ENCODE data around the gene COBL.

The COBL gene

GRCh38 chr7:51019891-51020870 is 296.4 kb downstream of the COBL start:
- H3K4me3 Mint-ChIP-seq, result no peak overlapping the region
- no peaks in the 10 kb centered on the region for H3K27me3 Mint-ChIP-seq
- no peaks in the 10 kb centered on the region for H3K36me3 Mint-ChIP-seq (ENCODE audit: low read depth)
- no peak overlapping the region for H3K27ac Mint-ChIP-seq
- no peaks in the 10 kb centered on the region for H3K4me1 Mint-ChIP-seq (ENCODE audit: low read depth)
- H3K9me3 Mint-ChIP-seq, result no peaks in the 10 kb centered on the region

GRCh38 chr7:51019191-51019844 is 297.3 kb downstream of the COBL start:
- H3K27me3 Mint-ChIP-seq, result no peaks in the 10 kb centered on the region
- no peak overlapping the region for H3K27ac Mint-ChIP-seq
- H3K4me1 Mint-ChIP-seq (ENCODE audit: low read depth), result no peaks in the 10 kb centered on the region

DNA sequence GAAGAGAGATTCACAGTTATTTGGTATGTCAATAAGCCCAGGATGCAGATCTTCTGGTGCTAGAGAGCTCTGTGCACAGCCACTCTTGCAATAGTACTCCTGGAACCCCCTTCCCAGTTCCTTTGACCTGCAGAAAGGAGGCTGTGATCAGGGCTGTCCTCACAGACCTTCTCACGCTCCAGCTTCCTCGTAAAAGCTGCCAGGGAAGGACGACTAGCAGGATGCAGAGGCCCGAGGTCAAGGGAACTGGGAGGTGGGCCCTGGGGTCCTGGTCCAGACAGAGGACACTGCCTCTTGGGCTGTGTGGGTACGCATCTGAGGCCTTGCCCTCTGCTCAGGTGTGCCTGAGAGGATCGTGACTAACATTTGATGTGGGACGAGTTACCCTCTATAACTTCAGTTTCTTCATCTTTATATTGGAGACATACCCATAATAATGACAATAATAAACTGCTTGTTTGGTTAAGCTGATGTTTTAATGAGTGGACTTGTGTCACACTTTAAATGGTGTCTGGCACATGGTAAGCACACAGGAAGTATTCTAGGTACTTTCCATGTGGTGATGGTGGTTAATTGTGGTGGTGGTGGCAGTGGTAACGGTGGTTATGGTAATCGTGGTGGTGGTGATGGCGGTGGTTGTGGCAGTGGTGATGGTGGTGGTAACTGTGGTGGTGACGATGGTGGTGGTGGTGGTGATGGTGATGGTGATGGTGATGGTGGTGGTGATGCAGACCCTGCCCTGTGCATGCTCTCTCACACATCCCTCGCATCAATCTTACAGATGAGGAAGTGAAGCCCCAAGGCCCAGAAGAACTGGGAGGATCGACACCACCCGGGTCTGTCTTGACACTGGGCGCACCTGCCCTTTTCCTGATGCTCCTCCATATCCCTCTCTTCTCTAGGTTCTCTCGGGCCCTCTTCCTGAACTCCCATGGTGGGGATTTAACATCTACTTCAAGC is 298.8 kb downstream of the COBL start:
- Mint-ChIP-seq H3K36me3 (ENCODE audit: low read depth) (no peaks in the 10 kb centered on the region), H3K4me3 (no peak overlapping the region), H3K27me3 (no peaks in the 10 kb centered on the region), H3K9me3 (no peaks in the 10 kb centered on the region), H3K27ac (peak overlapping the region; percentile 65), H3K4me1 (ENCODE audit: low read depth) (no peaks in the 10 kb centered on the region)

More at GRCh38 chr7:51019191-51019844, 297.3 kb downstream of the COBL start:
- no peaks in the 10 kb centered on the region for H3K36me3 Mint-ChIP-seq (ENCODE audit: low read depth)
- H3K9me3 Mint-ChIP-seq, result no peaks in the 10 kb centered on the region
- H3K4me3 Mint-ChIP-seq, result no peak overlapping the region

- H3K36me3 Mint-ChIP-seq (ENCODE audit: low read depth), result no peaks in the 10 kb centered on the region
- no peaks in the 10 kb centered on the region for H3K27me3 Mint-ChIP-seq
- no peaks in the 10 kb centered on the region for H3K4me1 Mint-ChIP-seq (ENCODE audit: low read depth)
- no peak overlapping the region for H3K4me3 Mint-ChIP-seq
- H3K9me3 Mint-ChIP-seq, result no peaks in the 10 kb centered on the region
- no peak overlapping the region for H3K27ac Mint-ChIP-seq
Observed at GRCh38 chr7:51016546-51016945, 300.1 kb downstream of the COBL start.

DNA sequence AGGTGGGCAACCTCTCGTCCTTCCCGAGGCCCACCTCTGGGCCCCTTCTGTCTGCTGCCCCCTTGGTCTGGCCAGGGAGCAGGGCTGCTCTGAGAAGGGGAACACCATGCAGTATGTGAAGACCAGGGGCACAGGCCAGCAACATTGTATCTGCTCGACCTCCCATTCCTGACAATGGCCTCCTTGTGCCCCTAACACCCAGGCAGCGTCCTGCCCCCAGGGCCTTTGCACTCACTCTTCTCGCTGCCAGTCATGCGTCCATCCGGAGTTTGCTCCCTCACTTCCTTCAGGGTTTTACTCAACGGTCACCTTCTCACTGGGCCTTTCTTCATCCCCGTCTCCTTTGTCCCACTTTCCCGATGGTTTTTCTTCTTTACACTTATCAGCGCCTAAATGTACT is 301.0 kb downstream of the COBL start:
- no peaks in the 10 kb centered on the region for H3K4me1 Mint-ChIP-seq (ENCODE audit: low read depth)
- H3K36me3 Mint-ChIP-seq (ENCODE audit: low read depth), result no peaks in the 10 kb centered on the region
- no peak overlapping the region for H3K4me3 Mint-ChIP-seq
- H3K27me3 Mint-ChIP-seq, result no peaks in the 10 kb centered on the region
- H3K27ac Mint-ChIP-seq, result no peak overlapping the region
- H3K9me3 Mint-ChIP-seq, result no peaks in the 10 kb centered on the region

DNA sequence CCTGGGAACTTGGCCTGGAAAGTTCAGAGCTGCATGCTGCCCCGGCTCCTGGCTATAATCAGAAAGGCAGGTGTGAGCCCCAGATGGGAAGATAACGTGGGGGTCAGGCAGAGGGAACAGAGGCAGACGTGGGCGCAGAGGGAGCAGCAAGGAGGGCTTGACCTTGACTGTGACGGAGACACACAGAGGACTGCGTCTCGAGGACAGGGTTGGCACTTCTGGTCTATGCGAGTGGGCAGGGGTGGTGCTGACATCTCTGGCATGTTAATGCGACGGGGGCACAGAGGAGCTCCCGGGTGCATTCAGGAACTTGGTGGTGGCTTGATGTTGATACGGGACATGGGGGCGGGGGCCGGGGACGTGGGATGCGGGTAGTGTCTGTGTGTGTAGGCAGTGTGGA is 301.8 kb downstream of the COBL start:
- no peaks in the 10 kb centered on the region for H3K36me3 Mint-ChIP-seq (ENCODE audit: low read depth)
- no peaks in the 10 kb centered on the region for H3K4me1 Mint-ChIP-seq (ENCODE audit: low read depth)
- H3K27ac Mint-ChIP-seq, result no peak overlapping the region
- H3K27me3 Mint-ChIP-seq, result no peaks in the 10 kb centered on the region
- H3K4me3 Mint-ChIP-seq, result no peak overlapping the region
- H3K9me3 Mint-ChIP-seq, result no peaks in the 10 kb centered on the region

- no peaks in the 10 kb centered on the region for H3K36me3 Mint-ChIP-seq (ENCODE audit: low read depth)
- H3K9me3 Mint-ChIP-seq, result no peaks in the 10 kb centered on the region
- H3K27me3 Mint-ChIP-seq, result no peaks in the 10 kb centered on the region
- no peak overlapping the region for H3K27ac Mint-ChIP-seq
- no peaks in the 10 kb centered on the region for H3K4me1 Mint-ChIP-seq (ENCODE audit: low read depth)
- H3K4me3 Mint-ChIP-seq, result no peak overlapping the region
Observed at GRCh38 chr7:51013861-51014511, 302.6 kb downstream of the COBL start.

- Mint-ChIP-seq H3K36me3 (ENCODE audit: low read depth) (no peaks in the 10 kb centered on the region), H3K27me3 (no peaks in the 10 kb centered on the region), H3K4me3 (no peak overlapping the region), H3K4me1 (ENCODE audit: low read depth) (no peaks in the 10 kb centered on the region), H3K9me3 (no peaks in the 10 kb centered on the region), H3K27ac (no peak overlapping the region)
Observed at GRCh38 chr7:51013218-51013786, 303.3 kb downstream of the COBL start.

DNA sequence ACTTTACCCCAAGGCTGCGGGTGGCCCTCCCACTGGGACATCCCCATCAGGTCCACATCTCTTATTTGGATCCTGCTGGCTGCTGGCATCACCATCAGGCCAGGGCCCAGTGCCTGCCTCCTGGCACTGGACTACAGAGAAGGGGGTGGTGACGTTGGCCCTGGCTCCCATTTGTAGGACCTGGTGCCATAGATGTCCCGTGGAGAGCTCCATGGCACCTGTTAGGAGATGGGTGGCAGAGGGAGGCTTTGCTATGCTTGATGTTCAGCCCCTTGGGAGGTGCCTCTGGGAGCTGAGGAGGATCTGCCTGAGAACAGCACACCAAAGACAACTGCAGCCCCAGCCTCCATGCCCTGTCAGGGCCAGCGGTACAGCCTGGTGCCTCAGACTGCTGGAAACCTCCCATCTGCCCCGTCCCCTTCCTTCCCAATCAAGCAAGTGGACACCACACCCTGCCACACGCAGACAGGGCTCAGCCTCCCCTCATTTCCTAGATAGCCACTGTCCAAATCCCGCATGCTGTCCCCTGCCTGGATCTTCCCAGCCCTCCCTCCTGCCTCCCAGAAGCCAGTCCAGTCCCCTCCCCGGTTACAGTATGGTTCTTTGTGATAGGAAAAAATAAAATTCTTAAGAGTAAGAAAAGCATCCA is 303.9 kb downstream of the COBL start:
- H3K9me3 Mint-ChIP-seq, result no peaks in the 10 kb centered on the region
- H3K36me3 Mint-ChIP-seq (ENCODE audit: low read depth), result no peaks in the 10 kb centered on the region
- no peak overlapping the region for H3K4me3 Mint-ChIP-seq
- no peak overlapping the region for H3K27ac Mint-ChIP-seq
- no peaks in the 10 kb centered on the region for H3K27me3 Mint-ChIP-seq
- H3K4me1 Mint-ChIP-seq (ENCODE audit: low read depth), result no peaks in the 10 kb centered on the region

GRCh38 chr7:51011710-51012350 is 304.8 kb downstream of the COBL start:
- Mint-ChIP-seq H3K4me3 (no peak overlapping the region), H3K27me3 (no peaks in the 10 kb centered on the region), H3K27ac (no peak overlapping the region), H3K4me1 (ENCODE audit: low read depth) (no peaks in the 10 kb centered on the region), H3K9me3 (no peaks in the 10 kb centered on the region), H3K36me3 (ENCODE audit: low read depth) (no peaks in the 10 kb centered on the region)

GRCh38 chr7:51010534-51010933 is 306.1 kb downstream of the COBL start:
- H3K36me3 Mint-ChIP-seq (ENCODE audit: low read depth), result no peaks in the 10 kb centered on the region

DNA sequence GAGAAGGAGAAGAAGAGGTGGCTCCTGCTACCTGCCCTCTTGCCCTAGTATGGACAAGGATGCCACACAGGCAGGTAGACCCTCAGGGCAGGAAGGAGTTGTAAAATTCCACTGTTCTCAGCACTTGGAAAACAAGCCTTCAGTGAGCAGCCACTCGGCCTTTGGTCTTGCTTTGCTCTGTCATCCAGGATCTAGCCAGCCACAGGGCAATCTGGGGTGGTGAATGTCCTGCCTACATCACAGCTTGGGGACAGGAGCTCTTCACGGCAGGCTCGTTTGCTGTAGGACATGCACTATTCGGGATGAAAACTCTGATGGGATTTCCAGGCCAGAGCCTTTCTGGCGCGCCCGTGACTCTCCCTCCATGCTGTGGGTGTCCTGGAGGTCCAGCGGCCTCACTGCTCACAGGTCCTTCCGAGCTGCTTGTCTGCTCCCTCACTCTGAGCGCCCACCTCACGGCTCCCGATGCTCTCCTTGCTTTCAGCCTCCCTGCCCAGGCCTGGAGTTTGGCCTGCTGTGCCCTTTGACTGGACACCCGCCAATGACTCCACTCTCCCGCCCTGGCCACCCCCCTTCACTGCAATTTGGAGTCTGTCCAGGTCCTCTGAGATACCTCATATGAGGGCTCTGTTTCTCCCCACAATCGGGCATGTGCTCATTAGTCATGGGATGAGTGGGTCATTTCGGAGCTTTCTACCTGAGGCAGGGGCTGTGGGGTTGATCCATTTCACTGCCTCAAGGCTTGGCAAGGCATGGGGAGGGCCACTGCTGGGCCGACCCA is 306.7 kb downstream of the COBL start:
- H3K4me1 Mint-ChIP-seq (ENCODE audit: low read depth), result no peaks in the 10 kb centered on the region
- no peaks in the 10 kb centered on the region for H3K9me3 Mint-ChIP-seq
- no peaks in the 10 kb centered on the region for H3K36me3 Mint-ChIP-seq (ENCODE audit: low read depth)
- no peak overlapping the region for H3K4me3 Mint-ChIP-seq
- no peak overlapping the region for H3K27ac Mint-ChIP-seq
- no peaks in the 10 kb centered on the region for H3K27me3 Mint-ChIP-seq

More at GRCh38 chr7:51010534-51010933, 306.1 kb downstream of the COBL start:
- Mint-ChIP-seq H3K27me3 (no peaks in the 10 kb centered on the region), H3K4me3 (no peak overlapping the region), H3K27ac (no peak overlapping the region), H3K9me3 (no peaks in the 10 kb centered on the region), H3K4me1 (ENCODE audit: low read depth) (no peaks in the 10 kb centered on the region)

Measured in stimulated activated naive CD8-positive, alpha-beta T cell treated with anti-CD3 and anti-CD28 coated beads, Interleukin-15, Interleukin-2, amounts not matched to agents 100 ng/mL and 50 ng/mL, for 24 hours (primary cell).